Fibroblast of skin of abdomen (primary cell): ENCODE measurements around the gene CST1.
"Not testable (repeated sequence)": the region's sequence is repeated elsewhere in the genome, so short reads cannot be mapped to it uniquely, and the experiment has no call there.

Experiments used
- DNase-seq: peaks from one replicate; pipeline ENCODE4 v3.0.0-alpha.2; 2013

The CST1 gene

DNA sequence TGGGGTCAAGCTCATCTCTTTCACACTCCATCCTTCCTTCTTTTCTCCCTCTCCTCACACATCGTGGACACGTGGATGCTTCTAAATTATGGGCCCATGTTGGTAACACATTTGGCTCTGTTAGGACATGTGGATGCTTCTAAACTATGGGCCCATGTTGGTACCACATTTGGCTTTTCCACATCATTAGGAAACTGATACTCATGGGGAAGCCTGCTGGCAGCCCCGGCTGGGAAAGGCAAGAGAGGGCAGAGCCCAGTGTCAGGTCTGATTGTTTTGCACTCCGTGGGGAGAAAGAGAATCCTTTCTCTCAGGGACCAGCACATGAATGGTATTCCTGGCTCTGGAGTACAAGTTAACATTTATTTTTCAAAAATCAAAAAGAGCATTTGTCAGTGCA, 4.0 kb upstream of the CST1 start:
- DNase-seq: no peak

DNA sequence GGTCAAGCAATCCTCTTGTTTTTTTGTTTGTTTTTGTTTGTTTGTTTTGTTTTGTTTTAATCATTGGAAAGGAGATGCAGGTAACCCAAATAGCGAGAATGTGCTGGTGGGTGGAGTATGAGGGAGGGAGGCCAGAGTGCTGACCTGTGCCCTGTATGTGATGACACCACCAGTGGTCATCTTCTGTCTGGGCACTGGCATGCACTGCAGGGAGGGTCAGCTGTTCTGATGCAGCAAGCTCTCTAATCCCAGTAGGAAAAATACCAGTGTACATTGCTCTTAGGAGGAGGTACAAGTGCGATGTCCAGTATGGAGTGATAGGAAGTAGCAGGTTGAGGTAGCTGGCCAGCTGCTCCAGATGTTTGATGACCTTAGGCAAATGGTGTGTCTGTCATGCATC, 2.9 kb upstream of the CST1 start:
- no peak for DNase-seq

DNA sequence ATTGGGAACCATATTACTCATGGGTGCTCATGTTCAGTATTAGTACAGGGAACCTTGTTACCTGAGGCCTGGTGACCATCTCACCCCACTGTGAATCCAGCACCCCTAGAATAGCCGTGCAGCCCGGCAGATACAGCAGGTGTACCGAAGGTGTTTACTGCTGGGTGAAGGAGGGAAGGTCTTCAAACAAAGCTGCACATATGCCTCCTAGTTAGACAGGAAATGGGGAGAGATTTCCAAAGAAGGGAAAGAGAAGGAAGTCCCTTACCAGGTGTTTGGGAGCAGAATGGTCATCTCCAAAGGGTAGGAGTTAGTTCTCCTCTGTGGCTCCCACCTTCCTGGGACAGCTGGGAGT, 2.4 kb upstream of the CST1 start:
- DNase-seq: no peak

DNA sequence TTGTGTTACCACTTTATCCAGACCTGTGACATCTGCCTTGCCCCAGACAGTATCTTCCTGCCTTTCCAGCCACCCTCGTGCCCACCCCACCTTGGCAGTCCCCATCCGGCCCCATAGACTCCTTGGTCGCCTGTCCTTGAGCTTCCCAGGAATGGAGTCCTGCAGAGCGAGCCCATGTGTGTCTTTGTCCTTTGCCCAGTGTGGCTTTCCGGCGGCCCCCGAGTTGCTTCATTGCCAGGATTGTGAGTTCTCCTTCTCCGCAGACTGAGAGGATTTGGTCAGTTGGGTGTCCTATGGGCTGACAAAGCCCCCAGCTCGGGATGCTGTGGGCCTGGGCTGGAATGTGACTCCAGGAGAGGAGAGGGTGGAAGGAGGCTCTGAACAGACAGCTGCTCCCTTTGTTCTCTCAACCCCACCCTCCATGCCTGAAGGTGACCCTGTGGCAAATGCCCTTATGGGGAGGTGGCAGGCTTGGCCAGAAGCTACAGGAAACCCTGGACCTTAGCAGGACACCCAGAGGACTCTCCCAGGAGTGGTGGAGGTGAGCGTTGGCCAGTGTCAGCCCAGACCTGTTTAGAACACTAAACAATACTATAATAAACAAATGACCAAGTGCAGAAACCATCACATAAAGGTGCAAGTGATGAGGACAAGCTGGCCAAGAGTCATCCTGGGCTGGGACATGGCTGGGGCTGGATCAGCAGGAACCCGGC, 1.9 kb upstream of the CST1 start:
- no peak for DNase-seq

DNA sequence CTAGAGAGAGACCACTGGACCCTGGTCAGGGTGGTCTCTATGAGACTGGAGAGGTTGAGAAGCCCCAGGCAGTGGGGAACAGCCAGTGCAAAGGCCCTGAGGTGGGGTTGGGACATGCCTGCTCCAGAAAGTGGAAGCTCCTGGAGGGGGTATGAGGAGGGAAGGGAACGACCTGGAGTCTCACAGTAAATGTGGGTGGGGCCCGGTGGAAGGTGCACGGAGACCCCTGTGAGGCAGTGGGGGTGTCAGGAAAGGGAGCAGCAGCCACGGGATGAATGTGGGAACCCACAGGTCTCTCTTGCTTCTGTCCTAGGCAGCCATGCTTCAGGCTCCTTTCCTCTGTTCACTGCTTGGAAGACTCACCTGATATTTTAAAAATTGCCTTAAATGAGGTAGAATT, 1.3 kb upstream of the CST1 start:
- no peak for DNase-seq

DNA sequence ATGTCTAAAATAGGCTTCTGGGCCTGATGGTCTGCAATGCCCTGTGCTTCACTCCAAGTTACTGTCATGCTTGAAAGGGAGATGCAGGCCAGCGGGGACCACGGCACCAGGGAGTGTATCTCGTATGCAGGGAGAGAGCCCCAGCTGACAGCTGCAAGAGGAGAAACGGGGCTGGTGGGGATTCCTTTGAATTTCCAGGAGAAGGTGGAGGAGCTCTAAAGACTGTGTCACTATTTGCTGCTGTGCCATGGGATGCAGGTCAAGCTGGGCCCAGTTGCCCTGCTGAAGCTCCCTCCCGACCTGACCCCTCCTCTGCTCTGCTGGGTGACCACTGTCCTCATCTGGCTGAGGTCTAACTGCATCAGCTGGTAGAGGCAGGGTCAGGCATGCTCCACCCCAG, 989 bp downstream of the CST1 start:
- DNase-seq: no peak

DNA sequence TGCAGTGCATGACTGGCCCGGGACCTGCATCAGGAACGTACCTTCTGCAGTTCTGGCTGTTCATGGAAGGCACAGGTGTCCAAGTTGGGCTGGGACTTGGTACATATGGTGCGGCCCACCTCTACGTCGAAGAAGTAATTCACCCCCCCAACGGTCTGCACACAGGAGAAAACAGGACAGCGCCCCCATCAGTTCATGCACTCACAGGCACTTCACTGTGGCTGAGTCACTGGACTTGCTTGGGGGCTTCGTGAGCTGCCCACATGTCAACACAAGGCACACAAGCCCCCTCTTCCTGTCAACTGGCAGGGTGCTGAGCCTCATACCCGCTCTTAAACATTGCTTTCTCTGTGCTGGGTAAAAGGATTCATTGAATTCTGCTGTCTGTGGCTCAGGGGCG, 1.8 kb downstream of the CST1 start:
- not testable (repeated sequence) for DNase-seq

DNA sequence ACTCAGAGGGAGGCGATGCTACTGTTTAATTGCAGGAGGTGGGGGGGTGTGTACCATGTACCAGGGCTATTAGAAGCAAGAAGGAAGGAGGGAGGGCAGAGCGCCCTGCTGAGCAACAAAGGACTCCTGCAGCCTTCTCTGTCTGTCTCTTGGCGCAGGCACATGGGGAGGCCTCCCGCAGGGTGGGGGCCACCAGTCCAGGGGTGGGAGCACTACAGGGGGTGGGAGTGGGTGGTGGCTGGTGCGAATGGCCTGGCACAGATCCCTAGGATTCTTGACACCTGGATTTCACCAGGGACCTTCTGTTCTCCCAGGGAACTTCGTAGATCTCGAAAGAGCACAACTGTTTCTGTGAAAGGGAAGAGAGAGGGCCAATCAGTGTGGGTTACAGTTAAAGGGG, 3.2 kb downstream of the CST1 start:
- not testable (repeated sequence) for DNase-seq

DNA sequence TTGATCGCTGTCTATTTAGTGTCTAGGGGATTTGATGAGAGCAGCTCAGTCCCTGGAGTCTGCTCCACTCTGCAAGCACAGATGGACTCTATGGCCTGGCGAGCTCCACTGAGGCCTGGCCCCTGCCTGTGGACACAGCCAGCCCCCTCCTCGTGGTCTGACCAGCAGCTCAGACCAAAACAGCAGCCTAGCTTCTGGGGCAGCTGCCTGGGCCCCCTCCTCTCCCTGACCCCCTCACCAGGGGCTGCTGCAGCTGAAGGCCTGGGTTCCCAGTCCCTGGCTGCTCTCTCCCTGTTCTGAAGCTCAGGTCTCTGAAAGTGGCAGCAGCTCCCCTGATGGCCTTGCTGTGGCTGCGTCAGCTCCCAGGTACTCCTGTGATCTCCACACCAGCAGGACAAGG, 3.6 kb downstream of the CST1 start:
- not testable (repeated sequence) for DNase-seq

DNA sequence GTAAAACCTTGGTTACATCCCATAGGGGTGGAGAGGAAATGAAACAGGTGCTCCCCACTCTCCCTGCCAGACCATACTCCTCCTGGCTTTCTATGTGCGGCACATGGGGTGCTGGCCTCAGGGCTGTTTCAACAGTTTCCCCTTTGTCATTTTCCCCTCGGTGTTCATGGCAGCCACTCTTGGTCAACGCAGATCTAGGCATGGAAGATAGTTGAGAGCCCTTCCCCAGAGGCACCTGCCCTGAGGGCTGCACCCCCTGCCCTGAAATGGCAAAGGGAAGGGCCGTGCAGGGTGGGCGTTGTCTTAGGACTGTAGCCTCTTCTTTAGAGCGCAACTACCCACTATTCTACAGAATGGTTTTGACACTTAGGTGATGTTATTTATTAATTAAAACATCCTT, 4.4 kb downstream of the CST1 start:
- DNase-seq: no peak

DNA sequence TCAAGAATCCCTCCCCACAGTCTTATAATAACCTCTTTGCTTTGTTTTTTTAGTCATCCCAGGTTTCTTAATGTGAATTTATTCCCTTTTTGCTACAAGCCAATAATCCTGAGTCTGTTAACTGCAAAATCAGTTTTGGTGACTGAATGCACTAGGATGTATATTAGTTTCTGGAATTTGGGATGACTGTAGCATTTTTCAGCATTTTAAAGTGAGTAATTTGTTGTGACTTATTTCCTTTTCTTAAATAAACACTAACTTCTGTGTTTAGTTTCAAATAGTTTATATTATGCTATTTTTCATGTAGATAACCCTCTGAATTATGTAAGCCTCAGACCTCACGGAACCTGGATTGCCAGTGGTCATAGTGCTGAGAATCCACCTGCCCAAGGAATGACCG, 5.5 kb downstream of the CST1 start:
- no peak for DNase-seq

DNA sequence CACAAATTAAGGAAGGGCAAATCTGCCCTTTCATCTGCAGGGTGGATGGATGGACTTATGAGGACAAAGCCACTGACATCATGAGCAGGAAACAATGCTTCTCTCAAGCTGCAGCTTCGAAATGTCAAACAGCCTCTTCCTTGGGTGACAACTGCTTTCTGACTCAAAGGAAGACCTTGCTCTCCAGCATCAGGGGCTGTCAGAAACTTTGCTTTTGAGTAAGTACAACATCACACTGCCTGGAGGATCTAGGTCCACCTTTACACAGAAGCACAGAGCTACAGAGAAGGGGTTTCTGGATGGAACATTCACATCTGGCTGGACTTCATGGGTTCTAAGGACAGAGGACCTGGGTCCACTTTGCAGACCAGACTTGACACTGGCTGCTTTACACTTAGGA, 5.9 kb downstream of the CST1 start:
- DNase-seq: no peak

DNA sequence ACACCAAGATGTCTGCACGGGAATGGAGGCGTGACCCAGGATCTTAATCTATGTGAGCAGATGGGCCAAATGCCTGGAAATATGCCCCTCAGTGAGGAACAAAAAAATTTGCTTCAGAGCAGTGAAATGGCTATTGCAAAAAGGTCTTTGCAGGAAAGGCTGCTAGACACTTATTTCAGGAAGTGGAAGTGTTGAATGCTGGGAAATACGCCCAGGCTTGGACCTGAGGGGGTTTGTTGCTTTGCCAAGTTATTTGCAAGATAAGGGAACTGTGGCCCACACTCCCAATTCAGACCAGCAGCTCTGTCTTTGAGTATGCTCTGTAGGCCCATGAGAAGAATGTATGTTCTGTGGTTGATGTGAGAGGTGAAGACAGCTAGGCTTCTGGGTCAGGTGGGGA, 15.3 kb downstream of the CST1 start:
- DNase-seq: not testable (repeated sequence)

DNA sequence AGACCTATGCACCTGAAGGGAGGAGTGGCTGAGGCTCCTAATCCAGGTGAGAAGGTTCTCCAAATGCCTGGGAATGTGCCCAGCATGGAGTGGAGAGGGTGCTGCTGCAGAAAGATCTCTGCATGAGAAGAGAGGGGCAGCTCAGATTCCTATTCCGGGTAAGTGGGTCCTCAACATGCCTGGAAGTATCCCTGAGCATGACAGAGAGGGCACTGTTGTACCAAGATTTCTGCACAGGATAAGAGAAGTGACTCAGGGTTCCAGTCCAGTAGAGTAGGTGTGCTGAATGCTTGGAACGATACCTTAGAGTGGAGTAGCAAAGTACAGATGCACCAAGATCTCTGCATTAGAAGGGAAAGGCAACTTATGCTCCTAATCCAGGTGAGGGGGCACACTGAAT, 15.8 kb downstream of the CST1 start:
- DNase-seq: not testable (repeated sequence)

DNA sequence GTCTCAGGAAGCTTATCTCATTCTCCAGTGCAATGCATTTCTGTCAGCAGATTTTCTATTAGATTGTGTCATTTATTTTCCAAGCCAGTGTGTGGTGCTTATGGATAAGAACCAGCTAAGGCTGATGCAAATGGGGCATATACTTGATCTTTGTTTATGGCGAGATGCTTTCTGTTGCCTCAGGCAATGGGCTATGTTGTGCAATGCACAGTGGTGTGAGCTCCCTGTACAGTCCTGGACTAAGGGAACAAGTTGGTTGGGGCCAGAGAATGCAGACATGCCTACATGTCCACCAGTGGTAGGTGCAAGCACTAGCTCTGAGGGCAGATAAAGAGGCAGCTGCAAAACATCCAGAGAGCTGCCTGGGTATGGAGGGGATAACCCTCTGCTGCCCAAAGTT, 16.3 kb downstream of the CST1 start:
- DNase-seq: not testable (repeated sequence)

DNA sequence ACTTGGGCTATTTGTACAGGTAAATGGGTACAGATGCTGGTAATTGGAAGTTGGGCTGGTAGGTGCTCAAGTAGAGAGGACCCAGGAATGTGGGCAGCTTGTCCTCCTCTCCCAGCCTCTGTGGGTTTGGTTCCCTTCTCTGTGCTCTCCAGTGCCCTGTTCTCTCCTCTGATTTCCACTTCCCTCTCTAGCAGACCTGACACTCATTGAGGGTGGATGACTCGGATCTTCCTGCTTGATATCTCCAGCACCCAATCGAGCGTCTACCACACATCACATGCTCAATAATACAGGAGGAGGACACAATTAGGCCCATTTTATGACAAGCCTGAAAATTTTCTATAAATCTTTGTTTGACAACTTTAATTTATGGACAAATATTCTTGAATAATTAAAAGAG, 23.7 kb downstream of the CST1 start:
- no peak for DNase-seq

DNA sequence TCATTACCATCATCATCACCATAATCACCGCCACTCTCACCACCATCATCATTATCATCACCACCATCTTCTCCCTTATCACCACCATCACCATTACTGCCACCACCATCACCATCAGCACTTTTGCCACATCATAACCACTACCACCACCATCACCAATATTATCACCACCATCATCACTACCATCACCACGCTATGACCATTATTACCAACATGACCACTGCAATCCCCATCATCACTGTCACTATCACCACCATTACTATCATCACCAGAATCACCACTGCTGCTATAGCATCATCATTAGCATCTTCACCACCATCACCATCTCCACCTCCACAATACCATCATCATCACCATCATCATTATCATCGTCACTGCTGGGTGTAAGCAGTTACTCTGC, 25.6 kb downstream of the CST1 start:
- DNase-seq: no peak

DNA sequence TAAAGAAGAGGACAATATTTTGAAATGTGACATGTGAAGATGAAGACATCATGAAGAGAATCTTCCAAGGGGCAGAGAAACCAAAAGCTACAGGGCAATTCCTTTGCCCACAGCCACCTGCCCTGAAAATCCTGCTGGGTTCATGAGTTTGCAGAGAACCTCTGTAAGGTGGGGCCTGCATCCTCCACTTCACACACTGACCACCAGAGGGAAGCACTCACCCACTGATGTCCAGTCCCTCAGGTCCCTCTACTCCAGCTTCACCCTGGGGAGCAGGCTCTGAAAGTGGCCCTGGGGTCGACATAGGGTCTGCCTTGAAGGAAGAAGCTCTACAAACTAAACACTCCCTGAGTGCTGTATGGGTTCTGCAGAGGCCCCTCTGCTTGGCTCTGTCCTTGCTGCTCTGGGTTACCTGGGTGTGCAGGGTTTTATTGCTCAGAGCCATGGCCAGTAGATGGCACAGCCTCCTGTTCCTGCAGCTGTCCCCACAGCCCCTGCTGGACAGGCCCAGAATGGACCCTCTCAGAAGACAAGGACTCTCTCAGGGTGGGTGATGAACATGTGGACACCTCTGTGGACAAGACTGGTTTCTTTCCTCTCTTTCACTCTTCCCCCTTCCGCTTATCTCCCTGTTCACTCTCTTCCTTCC, 27.0 kb downstream of the CST1 start:
- peak; percentile 8 for DNase-seq

DNA sequence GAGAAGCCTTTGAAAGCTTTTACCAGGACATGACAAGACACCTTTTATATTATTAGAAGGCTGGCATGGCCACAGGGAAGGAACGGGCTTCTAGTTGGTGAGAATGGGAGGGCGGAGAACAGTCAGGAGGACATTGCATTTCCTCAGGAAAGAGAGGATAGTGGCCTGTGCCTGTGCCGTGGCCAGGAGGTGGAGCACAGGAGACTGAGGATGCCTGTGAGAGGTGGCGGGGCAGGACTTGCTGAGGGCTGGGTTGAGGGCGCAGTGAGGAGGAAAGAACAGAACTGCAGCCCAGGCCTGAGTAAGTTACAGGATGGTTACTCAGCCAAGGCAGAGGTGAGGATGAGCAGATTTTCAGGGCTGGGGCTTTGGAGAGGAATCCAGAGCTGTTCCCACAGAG, 27.9 kb downstream of the CST1 start:
- not testable (repeated sequence) for DNase-seq

DNA sequence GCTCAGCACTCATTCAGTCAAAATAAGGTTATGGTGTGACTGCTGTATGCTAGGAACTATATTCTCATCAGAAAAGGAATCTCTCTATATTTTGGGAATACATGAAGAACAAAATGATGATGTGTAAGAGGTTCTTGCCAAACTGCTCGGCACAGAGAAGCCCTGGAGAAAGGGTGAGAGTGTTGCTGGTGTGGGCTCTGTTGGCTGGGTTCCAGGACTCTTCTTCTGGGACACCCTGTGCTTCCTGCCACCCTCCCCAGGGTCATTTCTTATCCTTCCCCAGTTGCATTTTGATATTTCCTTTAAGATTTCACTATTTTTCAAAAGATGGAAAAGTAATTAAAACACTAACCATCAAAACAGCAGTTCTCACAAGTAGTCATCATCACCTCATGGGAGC, 28.8 kb downstream of the CST1 start:
- DNase-seq: no peak

DNA sequence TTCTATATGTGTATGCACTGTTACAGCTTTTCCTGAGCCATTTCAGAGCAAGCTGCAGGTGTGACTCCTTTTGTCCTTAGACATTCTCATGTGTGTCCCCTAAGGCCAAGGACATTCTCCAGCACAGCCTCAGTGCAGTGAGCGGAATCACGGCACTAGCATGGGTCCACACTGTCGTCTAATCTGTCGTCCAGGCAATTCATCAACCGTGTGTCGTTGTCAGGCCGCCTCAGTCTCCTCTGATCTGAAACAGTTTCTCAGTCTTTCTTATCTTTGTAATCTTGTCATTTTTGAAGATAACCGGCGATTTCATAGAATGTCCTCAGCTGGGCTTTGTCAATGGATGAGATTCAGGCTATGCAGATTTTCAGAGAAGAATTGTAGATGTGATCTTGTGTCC, 31.4 kb downstream of the CST1 start:
- DNase-seq: not testable (repeated sequence)

DNA sequence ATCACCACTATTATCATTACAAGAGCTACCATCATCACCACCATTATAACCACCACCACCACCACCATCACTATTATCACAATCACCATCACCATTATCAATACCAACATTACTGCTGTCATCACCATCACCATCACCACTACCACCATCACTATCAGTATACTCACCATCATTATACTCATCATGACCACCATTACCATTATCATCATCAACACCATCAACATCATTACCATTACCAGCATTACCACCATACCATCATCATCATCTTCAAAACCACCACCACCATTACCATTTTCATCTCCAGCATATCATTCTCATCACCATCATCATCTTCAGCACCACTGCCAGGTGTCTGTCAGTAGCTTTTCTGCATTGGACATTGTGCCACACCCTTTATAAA, 39.0 kb downstream of the CST1 start:
- not testable (repeated sequence) for DNase-seq

DNA sequence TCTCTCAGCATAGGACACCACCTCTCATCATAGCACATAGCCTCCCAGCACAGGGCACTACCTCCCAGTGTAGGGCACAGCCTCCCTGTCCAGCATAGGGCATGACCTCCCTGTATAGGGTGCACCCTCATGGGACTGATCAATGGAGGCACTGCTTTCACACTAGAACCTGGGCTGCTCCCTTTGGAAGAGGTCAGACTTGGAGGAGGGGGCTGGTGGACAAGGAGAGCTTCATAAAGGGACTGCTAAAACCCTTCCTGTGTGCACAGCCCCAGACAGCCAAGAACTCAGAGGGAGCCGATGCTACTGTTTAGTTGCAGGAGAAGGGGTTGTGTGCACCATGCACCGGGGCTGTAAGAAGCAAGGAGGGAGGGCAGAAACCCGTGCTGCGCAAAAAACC, 40.0 kb downstream of the CST1 start:
- DNase-seq: no peak

DNA sequence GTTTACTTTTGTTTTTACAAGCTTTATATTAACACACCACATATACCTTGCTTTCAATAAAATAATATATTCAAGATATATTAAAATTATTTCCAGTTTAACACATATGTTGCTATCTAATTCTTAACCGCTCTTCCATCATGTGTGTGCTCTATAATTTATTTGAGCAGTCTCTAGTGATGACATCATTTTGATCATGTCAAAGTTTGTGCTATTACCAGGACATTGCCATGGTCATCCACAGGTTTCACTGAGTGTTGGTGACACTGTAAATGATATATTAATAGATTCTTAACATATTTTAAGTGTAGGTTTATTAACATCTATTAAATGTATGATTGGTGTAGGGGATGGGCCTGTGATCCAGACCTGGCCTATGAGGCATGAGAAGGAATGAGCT, 44.8 kb downstream of the CST1 start:
- no peak for DNase-seq

DNA sequence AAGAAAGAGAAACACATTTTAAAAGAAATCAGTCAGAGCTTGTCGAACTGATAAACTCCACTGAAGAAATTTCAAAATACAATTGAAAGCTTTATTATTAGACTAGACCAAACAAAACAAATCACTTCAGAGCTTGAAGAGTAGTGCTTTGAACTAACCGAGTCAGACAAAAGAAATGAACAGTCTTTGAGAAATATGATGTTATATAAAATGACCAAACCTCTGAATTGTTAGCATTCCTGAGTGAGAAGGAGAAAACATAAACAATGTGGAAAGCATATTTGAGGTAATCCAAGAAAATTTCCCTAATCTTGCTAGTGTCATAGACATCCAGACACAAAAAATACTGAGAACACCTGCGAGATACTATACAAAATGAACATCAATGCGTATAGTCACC, 48.7 kb downstream of the CST1 start:
- DNase-seq: no peak
